ENCODE data around the gene FCER1G. TPM values are rescaled to one million over a fixed set of nuclear protein-coding genes. Genes with fewer than 3 reads are reported as not detected.

Gene FCER1G
- total and polyA plus RNA-seq, 2 of the 4 experiments (the other 2 are of a cell fraction): 0.44 TPM; not detected in 1

- Histone ChIP-seq H3K23ac (ENCODE audit: low read depth, low read length) (peak overlapping the region; percentile 62; the same call in 1 of the 2 replicates), H3K79me1 (ENCODE audit: low read depth in 1 of 2, low read length in 2 of 2) (peaks cover 9 to 17% of the 10 kb centered on the region in 2 experiments; a peak in 3 of 4 replicates), H3K4me1 (ENCODE audit: control insufficient read depth, insufficient read depth, low read length) (peaks cover 9% of the 10 kb centered on the region; the same call in 1 of the 2 replicates), H3K56ac (ENCODE audit: extremely low read depth, insufficient read depth, low read length) (no peak overlapping the region), H3K9me1 (ENCODE audit: insufficient read depth, low read length) (peaks cover 8% of the 10 kb centered on the region; the same call in 1 of the 2 replicates), H2BK15ac (ENCODE audit: low read depth, low read length) (no peak overlapping the region), H4K20me1 (ENCODE audit: insufficient read depth, low read length) (no peaks in the 10 kb centered on the region), H3K4me2 (ENCODE audit: low read depth, low read length) (peak overlapping the region; percentile 81), H3K4me3 (ENCODE audit: insufficient read depth, low read depth, low read length) (peak overlapping the region; percentile 74), H2BK120ac (ENCODE audit: low read depth, low read length) (no peak overlapping the region), H3K36me3 (ENCODE audit: control insufficient read depth, insufficient read depth, low read length) (peaks cover 19% of the 10 kb centered on the region), H3K27me3 (ENCODE audit: control insufficient read depth, insufficient read depth, low read length) (no peaks in the 10 kb centered on the region; the same call in 1 of the 2 replicates), H2AK5ac (ENCODE audit: low read depth, low read length) (peak overlapping the region; percentile 67; the same call in 1 of the 2 replicates), H2AK9ac (replicated peaks; ENCODE audit: low read depth, low read length, poor library complexity) (peak overlapping the region; percentile 97), H3K14ac (replicated peaks; ENCODE audit: low read depth, low read length) (0 out of 2 replicates have a peak overlapping the region, but pooled peaks have one; percentile 89), H2BK20ac (ENCODE audit: low read depth, low read length) (no peak overlapping the region), H3K9ac (ENCODE audit: low read depth, low read length) (peak overlapping the region; percentile 81), H4K5ac (ENCODE audit: low read depth, low read length) (peak overlapping the region; percentile 69), H4K91ac (ENCODE audit: insufficient read depth, low read depth, low read length) (no peak overlapping the region), H3K9me3 (ENCODE audit: control insufficient read depth, insufficient read depth, low read length) (no peaks in the 10 kb centered on the region), H3K27ac (ENCODE audit: insufficient read depth, low read length) (no peak overlapping the region; the same call in 1 of the 2 replicates), H2BK5ac (ENCODE audit: low read depth, low read length, poor library complexity, severe bottlenecking) (no peak overlapping the region), H2AFZ (replicated peaks; ENCODE audit: low read length, poor library complexity) (peak overlapping the region; percentile 98), H3K18ac (ENCODE audit: low read depth, low read length) (no peak overlapping the region), H3K4ac (ENCODE audit: low read depth, low read length) (peak overlapping the region; percentile 83), H4K8ac (ENCODE audit: low read depth in 2 of 2, low read length in 2 of 2) (peak overlapping the region; percentile 96 to 97; a peak in 2 of 4 replicates)
- in situ Hi-C loops (cut with MboI; ENCODE audit: low sequenced_read_pairs): loop anchor here (5.0 kb wide), 2 partner anchors 66 to 156 kb away; no protein-coding TSS in a partner anchor
- TF ChIP-seq MXI1 (IDR thresholded peaks at IDR 0.05; ENCODE audit: borderline replicate concordance, low read depth, low read length) (no peak), RFX5 (IDR thresholded peaks at IDR 0.05; ENCODE audit: low read depth, low read length) (no peak), NFE2L2 (IDR thresholded peaks at IDR 0.05; ENCODE audit: low read depth, low read length) (no peak), CHD1 (IDR thresholded peaks at IDR 0.05; ENCODE audit: low read depth, low read length) (no peak), CEBPB (IDR thresholded peaks at IDR 0.05; ENCODE audit: low read depth, low read length) (no peak), BHLHE40 (IDR thresholded peaks at IDR 0.05; ENCODE audit: low read depth, low read length) (no peak), FOS (IDR thresholded peaks at IDR 0.05; ENCODE audit: low read depth, low read length) (no peak), USF2 (IDR thresholded peaks at IDR 0.05; ENCODE audit: low read depth, low read length) (no peak), SMC3 (IDR thresholded peaks at IDR 0.05; ENCODE audit: low read depth, low read length) (no peak), MAFK (IDR thresholded peaks at IDR 0.05; ENCODE audit: low read depth, low read length) (no peak), CTCF (conservative IDR thresholded peaks at IDR 0.05; ENCODE audit: low read depth, low read length) (no peak)
- dilution Hi-C loops (cut with HindIII; ENCODE audit: low sequenced_read_pairs, unreplicated experiment): no loop called here
- WGBS, 2 experiments (ENCODE audit: extremely low coverage in 2 of 2, insufficient read length in 1 of 2): no CpG with 5 or more reads among the region's 3 CpGs
- no TSS peak for BruUV-seq (replicated peaks)
- DNase-seq: no peak
- ATAC-seq (ENCODE audit: low read depth): no peak
- ChIA-PET CTCF (interaction anchor here (0.6 to 3.2 kb wide), 7 partner anchors 10 to 155 kb away, joined by 3 to 21 read pairs (median 8); partner anchors contain the start of genes ADAMTS4 and NDUFS2), POLR2A (ENCODE audit: unreplicated experiment) (no interaction called here)
- intact Hi-C loops (cut with micrococcal nuclease): loop anchor here (1.0 kb wide), 2 partner anchors 65 to 156 kb away; no protein-coding TSS in a partner anchor
These were observed 11.7 kb downstream of the FCER1G start for GRCh38 chr1:161226759-161227158.

Data from IMR-90 (cell line).